OCI-LY7 (cell line): ENCODE data around the gene ACOT8.

Source experiments
- CTCF ChIP-seq: fragments of 200-600 bp; sonication (generic); conservative IDR thresholded peaks from 2 replicates; pipeline ENCODE4 v1.5.1; 2014; ENCODE audit warnings: mild to moderate bottlenecking, antibody characterized with exemption, low read length, moderate library complexity, mixed read lengths
- EZH2phosphoT487 ChIP-seq: fragments of 200-600 bp; sonication (generic); IDR thresholded peaks from 2 replicates; pipeline ENCODE4 v1.6.1; 2018; ENCODE audit warnings: low read depth, borderline replicate concordance, mild to moderate bottlenecking, mixed run types, antibody characterized with exemption, low read length, moderate library complexity, mixed read lengths

- TF ChIP-seq CTCF (no peak), EZH2phosphoT487 (no peak)
These were observed 3.5 kb upstream of the ACOT8 start for GRCh38 chr20:45860560-45861220.
